ENCODE results near the gene JMJD7. TPM values are rescaled to one million over a fixed set of nuclear protein-coding genes. Genes with fewer than 3 reads are reported as not detected.

The JMJD7 gene
- total RNA-seq, 1 donor from 2014 or later, result 13.8 TPM

DNA sequence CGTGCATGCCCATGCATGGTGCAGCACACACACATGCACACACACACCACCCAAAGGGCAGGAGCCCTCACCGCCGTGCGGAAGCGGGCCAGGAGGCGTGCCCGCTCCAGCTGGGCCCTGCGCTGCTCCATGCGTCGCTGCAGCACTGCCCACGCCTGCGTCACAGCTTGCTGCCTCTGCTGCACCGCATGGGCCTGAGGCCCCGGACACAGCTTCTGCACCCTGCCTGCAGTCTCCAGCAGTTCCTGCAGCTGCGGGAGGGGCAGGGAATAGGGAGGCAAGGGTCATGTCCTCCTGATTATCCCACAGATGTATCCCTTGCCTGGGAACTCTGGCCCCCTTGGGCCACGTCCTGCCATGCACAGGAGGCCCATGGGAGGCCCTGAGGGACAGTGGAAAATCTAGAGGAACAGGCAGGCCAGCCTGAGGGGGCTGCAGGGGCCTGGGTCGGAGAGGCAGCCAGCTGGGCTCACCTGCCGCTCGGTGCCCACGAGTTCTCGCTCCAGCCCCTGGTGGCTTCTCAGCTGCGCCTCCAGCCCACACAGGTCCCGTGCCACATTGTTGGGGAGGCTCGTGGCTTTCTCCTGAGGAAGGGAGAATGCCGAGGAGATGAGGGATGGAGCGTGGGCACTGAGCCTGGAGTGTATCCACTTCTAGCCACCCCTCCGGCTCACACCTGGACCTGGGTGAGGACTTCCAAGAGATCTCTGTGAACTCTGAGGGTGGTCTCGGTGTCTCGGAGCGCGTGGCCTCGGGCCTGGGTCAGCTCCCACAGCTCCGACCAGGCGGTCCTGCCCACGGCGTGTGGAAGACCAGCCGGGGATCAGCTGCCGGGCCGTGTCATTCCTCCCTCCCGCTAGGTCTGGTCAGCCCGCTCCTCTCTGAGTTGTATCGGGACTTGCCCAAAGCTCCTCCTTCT is 42.1 kb downstream of the JMJD7 start:
- Mint-ChIP-seq H3K9me3 (ENCODE audit: unreplicated experiment) (no peaks in the 10 kb centered on the region), H3K36me3 (ENCODE audit: low read depth, unreplicated experiment) (peaks cover 22% of the 10 kb centered on the region), H3K27me3 (ENCODE audit: unreplicated experiment) (peaks cover 11% of the 10 kb centered on the region), H3K27ac (ENCODE audit: unreplicated experiment) (no peak overlapping the region), H3K4me3 (ENCODE audit: unreplicated experiment) (no peak overlapping the region), H3K4me1 (ENCODE audit: unreplicated experiment) (no peaks in the 10 kb centered on the region)
- no peak for TF ChIP-seq CTCF (IDR thresholded peaks at IDR 0.05; ENCODE audit: unreplicated experiment)
- no peak for DNase-seq (ENCODE audit: low spot score)

GRCh38 chr15:41870689-41871081 is 42.8 kb downstream of the JMJD7 start:
- no peak overlapping the region for H3K4me3 Mint-ChIP-seq (ENCODE audit: unreplicated experiment)
- TF ChIP-seq CTCF (IDR thresholded peaks at IDR 0.05; ENCODE audit: unreplicated experiment), result no peak

DNA sequence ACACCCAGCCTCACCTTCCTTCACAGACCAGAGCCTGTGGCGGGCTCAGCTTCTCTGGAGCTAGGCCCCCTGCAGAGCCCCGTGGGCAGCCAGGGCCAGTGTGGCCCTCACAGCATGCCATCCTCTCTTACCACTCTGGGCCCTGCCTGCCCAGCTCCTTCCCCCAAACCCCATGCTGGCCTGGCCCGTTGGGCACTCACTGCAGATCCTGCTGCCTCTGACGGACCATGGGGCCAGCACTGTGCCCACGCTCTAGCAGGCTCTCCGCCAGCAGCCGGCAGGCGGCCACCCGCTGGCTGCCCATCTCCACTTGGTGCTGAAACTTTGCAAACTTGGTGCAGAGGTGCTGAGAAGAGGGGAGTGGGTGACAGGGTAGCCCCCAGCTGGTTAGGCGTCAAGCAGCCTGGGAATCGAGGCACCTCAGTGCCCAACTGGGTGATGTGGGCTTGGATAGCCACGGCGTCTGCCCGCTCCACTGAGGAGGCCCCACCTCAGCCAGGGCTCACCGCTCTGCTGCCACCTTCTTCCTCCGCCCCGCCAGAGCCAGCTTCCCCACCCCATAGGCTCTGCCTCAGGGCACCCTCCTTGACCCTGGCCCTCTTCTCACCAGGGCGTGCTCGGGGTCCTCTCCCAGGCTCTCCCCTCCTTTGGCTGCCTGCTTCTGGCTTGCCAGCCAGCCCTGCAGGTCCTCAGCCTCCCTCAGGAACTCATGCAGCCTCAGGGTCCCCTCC is 43.4 kb downstream of the JMJD7 start:
- no peak overlapping the region for H3K27ac Mint-ChIP-seq (ENCODE audit: unreplicated experiment)

More at GRCh38 chr15:41870689-41871081, 42.8 kb downstream of the JMJD7 start:
- no peaks in the 10 kb centered on the region for H3K4me1 Mint-ChIP-seq (ENCODE audit: unreplicated experiment)
- DNase-seq (ENCODE audit: low spot score), result no peak
- H3K27me3 Mint-ChIP-seq (ENCODE audit: unreplicated experiment), result peaks cover 7% of the 10 kb centered on the region
- H3K9me3 Mint-ChIP-seq (ENCODE audit: unreplicated experiment), result no peaks in the 10 kb centered on the region
- H3K36me3 Mint-ChIP-seq (ENCODE audit: low read depth, unreplicated experiment), result peaks cover 22% of the 10 kb centered on the region
- H3K27ac Mint-ChIP-seq (ENCODE audit: unreplicated experiment), result no peak overlapping the region

DNA sequence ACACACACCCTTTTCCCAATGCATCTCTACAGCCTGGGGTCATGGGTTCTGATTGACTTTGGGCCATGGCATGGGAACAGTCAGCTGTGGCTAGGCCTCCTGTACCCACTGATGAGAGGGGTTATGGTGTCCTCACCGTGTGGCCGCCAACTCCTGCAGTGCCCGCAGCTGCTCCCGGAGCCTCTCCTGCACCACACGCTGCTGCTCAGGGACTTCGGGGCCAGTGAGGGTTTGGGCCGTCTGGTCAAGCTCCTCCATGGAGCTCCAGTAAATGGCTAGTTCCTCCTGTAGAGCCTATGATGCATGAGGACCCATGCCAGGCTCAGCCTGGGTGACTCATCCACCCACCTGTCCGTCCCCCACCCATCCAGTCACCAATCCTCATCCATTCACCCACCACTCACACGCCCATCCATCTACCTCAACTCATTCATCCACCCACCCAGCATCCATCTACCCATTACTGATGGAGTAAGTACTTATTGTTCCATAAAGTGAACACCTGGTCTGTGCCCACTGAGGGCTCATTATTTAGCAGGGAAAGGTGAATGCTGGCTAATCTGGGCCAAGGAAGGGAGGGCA is 44.4 kb downstream of the JMJD7 start:
- no peaks in the 10 kb centered on the region for H3K9me3 Mint-ChIP-seq (ENCODE audit: unreplicated experiment)
- no peak for TF ChIP-seq CTCF (IDR thresholded peaks at IDR 0.05; ENCODE audit: unreplicated experiment)
- peak overlapping the region; percentile 2 for H3K4me3 Mint-ChIP-seq (ENCODE audit: unreplicated experiment)

More for the DNA sequence above, 43.4 kb downstream of the JMJD7 start:
- no peak for DNase-seq (ENCODE audit: low spot score)
- Mint-ChIP-seq H3K36me3 (ENCODE audit: low read depth, unreplicated experiment) (peaks cover 22% of the 10 kb centered on the region), H3K4me1 (ENCODE audit: unreplicated experiment) (no peaks in the 10 kb centered on the region), H3K27me3 (ENCODE audit: unreplicated experiment) (peaks cover 7% of the 10 kb centered on the region), H3K4me3 (ENCODE audit: unreplicated experiment) (no peak overlapping the region), H3K9me3 (ENCODE audit: unreplicated experiment) (no peaks in the 10 kb centered on the region)
- TF ChIP-seq CTCF (IDR thresholded peaks at IDR 0.05; ENCODE audit: unreplicated experiment), result no peak

More for the DNA sequence above, 44.4 kb downstream of the JMJD7 start:
- Mint-ChIP-seq H3K27me3 (ENCODE audit: unreplicated experiment) (peaks cover 7% of the 10 kb centered on the region), H3K27ac (ENCODE audit: unreplicated experiment) (no peak overlapping the region), H3K36me3 (ENCODE audit: low read depth, unreplicated experiment) (peaks cover 21% of the 10 kb centered on the region), H3K4me1 (ENCODE audit: unreplicated experiment) (no peaks in the 10 kb centered on the region)
- DNase-seq (ENCODE audit: low spot score), result no peak

All from endothelial cell (in vitro differentiated cells).